Fibroblast of upper back skin (primary cell): ENCODE measurements around the gene LRRC37A2.
"Not testable (repeated sequence)": the region's sequence is repeated elsewhere in the genome, so short reads cannot be mapped to it uniquely, and the experiment has no call there.

Experiments used
- DNase-seq: peaks from one replicate; pipeline ENCODE4 v3.0.0-alpha.2; 2013

LRRC37A2 gene

DNA sequence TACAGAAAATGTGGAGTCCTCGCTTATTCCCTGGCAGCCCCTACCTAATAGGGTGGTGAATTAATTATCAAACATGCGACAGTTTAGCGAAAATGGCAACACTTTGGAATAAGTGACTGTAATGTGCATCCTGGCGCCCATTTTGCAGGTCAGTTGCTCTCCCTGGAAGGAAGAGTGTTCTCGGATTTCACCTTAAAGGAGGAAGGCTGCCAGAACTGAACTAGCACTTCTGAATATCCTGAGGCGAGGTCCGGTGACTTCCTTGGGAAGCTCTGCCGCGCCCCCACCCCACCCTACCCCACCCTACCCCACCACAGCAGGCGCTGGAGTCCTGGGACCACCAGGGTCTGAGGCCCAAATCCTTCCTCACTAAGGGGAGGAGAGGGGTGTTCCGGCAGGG is at the start of gene LRRC37A2:
TSS of gene LRRC37A2 (plus strand) at position 301 of the 400 bp plus-strand sequence. CDS start 245 bp downstream, outside the sequence.
- DNase-seq, result not testable (repeated sequence)

DNA sequence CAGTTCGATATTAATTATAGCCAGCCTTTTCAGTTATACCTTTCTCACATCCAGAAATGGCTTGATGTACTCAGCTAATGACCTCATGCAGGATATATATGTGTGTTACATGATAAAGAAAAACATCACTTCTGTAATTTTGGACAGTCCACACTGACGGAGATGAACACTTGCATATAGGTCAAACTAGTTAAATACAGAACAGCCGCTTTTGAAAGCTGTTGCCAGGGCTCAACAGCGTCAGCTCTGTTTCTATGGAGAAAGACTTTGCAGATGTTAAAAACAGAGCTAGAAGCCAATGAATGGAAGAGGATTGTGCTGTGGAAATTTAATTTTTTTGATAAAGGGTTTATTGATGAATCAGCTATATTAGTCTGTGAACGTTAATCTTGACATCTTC is 44.6 kb upstream of the LRRC37A2 start:
- DNase-seq, result not testable (repeated sequence)

DNA sequence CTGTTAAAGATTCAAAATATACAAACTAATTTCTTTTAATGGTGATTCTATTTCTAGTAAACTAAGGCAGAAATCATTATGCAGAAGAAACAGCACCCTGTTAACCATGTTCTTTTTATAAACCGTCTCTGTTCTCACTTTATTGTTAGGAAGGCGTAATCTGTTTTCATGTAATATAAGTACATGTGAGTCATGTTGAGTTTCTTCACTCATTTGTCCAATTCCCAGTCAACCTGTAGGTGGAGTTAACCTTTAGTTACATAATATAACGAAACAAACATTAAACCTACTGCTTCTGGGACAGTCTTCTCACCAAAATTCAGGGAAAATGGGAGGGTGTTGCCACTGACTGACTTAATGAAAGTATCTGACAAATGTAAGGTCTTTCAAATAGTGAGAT is 37.8 kb upstream of the LRRC37A2 start:
- not testable (repeated sequence) for DNase-seq

GRCh38 chr17:46475583-46475982 is 36.7 kb upstream of the LRRC37A2 start:
- not testable (repeated sequence) for DNase-seq

GRCh38 chr17:46478823-46479222 is 33.4 kb upstream of the LRRC37A2 start:
- DNase-seq, result not testable (repeated sequence)

- not testable (repeated sequence) for DNase-seq
Observed at GRCh38 chr17:46481310-46481709, 31.0 kb upstream of the LRRC37A2 start.

DNA sequence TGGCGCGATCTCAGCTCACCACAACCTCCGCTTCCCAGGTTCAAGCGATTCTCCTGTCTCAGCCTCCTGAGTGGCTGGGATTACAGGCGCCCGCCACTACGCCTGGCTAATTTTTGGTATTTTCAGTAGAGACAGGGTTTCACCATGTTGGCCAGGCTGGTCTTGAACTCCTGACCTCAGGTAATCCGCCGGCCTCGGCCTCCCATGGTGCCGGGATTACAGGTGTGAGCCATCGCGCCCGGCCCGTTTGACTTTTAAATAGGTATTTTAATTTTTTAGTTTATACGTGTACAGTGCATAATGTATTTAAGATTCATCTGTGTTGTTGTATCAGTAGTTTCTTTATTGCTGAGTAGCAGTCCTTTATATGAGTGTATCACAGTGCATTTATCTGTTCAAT is 20.2 kb upstream of the LRRC37A2 start:
- DNase-seq, result not testable (repeated sequence)

- DNase-seq, result not testable (repeated sequence)
Observed at GRCh38 chr17:46499437-46500139, 12.7 kb upstream of the LRRC37A2 start.

DNA sequence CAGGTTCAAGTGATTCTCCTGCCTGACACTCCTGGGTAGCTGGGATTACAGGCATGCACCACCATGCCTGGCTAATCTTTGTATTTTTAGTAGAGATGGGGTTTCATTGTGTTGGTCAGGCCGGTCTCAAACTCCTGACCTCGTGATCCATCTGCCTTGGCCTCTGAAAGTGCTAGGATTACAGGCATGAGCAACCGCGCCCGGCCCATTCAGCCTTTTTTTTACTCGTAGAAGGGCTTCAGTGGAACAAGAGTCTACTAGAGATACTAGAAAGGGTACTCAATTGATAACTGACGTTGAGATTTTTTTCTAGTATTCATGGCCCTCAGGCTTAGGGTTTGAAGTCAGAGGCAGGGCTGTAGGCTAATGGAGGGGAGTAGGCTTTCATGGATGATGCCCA is 6.4 kb upstream of the LRRC37A2 start:
- DNase-seq, result not testable (repeated sequence)

DNA sequence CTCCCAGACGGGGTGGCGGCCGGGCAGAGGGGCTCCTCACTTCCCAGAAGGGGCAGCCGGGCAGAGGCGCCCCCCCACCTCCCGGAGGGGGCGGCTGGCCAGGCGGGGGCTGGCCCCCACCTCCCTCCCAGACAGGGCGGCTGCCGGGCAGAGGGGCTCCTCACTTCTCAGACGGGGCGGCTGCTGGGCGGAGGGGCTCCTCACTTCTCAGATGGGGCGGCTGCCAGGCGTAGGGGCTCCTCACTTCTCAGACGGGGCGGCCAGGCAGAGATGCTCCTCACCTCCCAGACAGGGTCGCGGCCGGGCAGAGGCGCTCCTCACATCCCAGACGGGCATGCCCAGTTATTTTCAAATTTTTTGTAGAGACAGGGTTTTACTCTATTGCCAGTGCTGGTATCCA is 22.4 kb downstream of the LRRC37A2 start:
- not testable (repeated sequence) for DNase-seq

DNA sequence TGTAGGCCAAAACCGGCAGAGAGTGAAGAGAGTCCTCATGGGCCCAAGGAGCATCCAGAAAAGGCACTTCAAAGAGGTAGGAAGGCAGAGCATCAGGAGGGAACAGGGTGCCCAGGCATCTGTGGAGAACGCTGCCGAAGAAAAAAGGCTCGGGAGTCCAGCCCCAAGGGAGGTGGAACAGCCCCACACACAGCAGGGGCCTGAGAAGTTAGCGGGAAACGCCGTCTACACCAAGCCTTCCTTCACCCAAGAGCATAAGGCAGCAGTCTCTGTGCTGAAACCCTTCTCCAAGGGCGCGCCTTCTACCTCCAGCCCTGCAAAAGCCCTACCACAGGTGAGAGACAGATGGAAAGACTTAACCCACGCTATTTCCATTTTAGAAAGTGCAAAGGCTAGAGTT is 36.3 kb downstream of the LRRC37A2 start:
- DNase-seq, result not testable (repeated sequence)

GRCh38 chr17:46559155-46559554 is 46.9 kb downstream of the LRRC37A2 start:
- not testable (repeated sequence) for DNase-seq

DNA sequence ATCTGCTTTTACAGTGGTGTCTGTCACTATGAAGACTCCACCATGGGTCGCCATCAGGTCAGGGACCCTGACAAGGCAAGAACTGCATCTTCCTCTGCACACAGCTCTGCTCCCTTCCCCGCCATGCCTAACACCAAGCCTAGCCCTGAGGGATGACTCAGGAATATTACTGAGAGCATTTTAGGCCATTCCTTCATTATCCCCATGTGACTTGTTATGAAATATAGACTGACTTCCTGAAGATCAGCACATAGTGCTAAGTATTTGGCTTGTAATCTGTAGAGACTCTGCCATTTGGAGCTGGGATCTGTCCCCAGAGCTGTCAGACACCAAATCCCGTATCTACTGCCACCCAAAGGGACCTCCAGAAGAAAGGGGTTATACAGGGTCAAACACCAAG is 47.8 kb downstream of the LRRC37A2 start:
- not testable (repeated sequence) for DNase-seq

GRCh38 chr17:46566284-46566683 is 54.0 kb downstream of the LRRC37A2 start:
- not testable (repeated sequence) for DNase-seq

DNA sequence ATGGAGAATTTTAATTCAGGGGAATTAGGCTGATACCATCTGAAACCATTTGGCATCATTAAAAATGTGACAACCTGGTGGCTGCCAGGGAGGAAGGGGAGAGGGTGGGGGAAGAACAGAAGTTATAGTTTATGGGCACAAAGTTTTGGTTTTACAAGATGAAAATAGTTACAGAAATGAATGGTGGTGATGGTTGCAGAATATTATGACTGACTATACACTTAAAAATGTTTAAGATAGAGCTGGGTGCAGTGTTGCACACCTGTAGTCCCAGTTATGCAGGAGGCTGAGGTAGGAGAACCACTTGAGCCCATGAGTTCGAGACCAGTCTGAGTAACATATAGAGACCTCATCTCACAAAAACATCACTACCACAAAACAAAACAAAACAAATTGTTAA is 54.7 kb downstream of the LRRC37A2 start:
- DNase-seq, result not testable (repeated sequence)

DNA sequence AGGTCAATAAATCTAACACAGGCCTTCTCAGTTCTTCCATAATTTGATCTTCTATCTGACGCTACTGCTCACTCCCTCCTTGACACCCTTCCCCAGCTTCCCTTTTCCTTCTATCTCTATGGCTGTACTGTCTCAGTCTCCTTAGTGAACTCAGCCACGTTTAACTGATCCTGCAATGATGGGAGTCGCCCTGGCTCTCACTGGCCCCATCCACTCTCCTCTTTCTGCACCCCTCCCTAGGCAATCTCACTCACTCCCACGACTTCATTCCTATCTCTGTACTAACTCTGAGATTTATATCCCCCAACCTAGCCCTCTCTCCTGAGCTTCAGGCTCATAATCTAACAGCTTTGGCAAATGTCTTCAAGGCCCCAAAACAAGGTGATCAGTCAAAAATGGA is 59.5 kb downstream of the LRRC37A2 start:
- not testable (repeated sequence) for DNase-seq

GRCh38 chr17:46579083-46580075 is 67.1 kb downstream of the LRRC37A2 start, which contains the start of gene ARL17A:
ARL17A (minus strand) TSS chr17:46579691; CDS start chr17:46576322, 3,369 bp downstream.
- not testable (repeated sequence) for DNase-seq

DNA sequence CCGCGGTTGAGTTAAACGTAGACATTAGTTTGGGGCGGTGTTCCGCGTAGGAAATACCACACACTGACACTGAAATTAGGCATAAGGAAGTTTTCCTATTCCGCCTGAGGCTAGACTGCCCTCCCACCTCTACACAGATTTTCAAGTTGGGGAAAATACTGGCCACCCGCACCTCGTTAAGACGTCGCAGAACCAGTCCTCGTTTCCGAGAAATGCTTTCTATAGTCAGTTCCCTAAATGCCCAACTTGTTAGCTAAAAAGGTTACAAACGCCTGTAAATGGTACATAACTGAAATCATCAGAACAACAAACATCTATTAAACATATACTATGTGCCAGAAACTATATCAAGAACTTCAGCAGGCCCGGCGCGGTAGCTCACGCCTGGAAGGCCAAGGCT is 67.8 kb downstream of the LRRC37A2 start:
- not testable (repeated sequence) for DNase-seq

GRCh38 chr17:46585444-46585843 is 73.2 kb downstream of the LRRC37A2 start:
- not testable (repeated sequence) for DNase-seq

GRCh38 chr17:46590157-46591146 is 78.2 kb downstream of the LRRC37A2 start, which contains the start of gene NSF:
NSF (plus strand) TSS chr17:46590669; CDS start chr17:46590776, 107 bp downstream.
- DNase-seq, result not testable (repeated sequence)

- not testable (repeated sequence) for DNase-seq
Observed at GRCh38 chr17:46591332-46591731, 79.1 kb downstream of the LRRC37A2 start.
